Lung (tissue), 12 donors: ENCODE measurements around the gene PMM2. TPM values are rescaled to one million over a fixed set of nuclear protein-coding genes. Genes with fewer than 3 reads are reported as not detected.

Experiments
- ATAC-seq: fragments of 200-7000 bp; cut with Tn5 transposase; one replicate; pipeline ENCODE4 v1.9.1; 2020; ENCODE audit warnings: moderate number of reproducible peaks; ENCODE audit not compliant: insufficient read depth, low FRiP score
- DNase-seq, 3 donors: peaks; one replicate each; pipeline ENCODE4 v3.0.0-alpha.2; 2013 to 2017
- H3K27ac ChIP-seq, 2 donors: one replicate each; pipeline ENCODE4 v1.5.1; 2013; ENCODE audit warnings: mild to moderate bottlenecking in 2 of 2, moderate library complexity in 2 of 2, control low read depth in 1 of 2, inconsistent platforms in 1 of 2, low read depth in 1 of 2, low read length in 1 of 2
- H3K27me3 ChIP-seq, 3 donors: one replicate each; pipeline ENCODE4 v1.5.1; 2013; ENCODE audit warnings: low read length in 2 of 3; ENCODE audit not compliant: control insufficient read depth in 3 of 3, insufficient read depth in 3 of 3
- H3K36me3 ChIP-seq, 4 donors: one replicate each; pipeline ENCODE4 v1.5.1; 2013; ENCODE audit warnings: low read length in 4 of 4, mild to moderate bottlenecking in 1 of 4, moderate library complexity in 1 of 4; ENCODE audit not compliant: control insufficient read depth in 4 of 4, insufficient read depth in 4 of 4
- H3K4me1 ChIP-seq, 5 donors: one replicate each; pipeline ENCODE4 v1.5.1; 2013; ENCODE audit warnings: low read length in 5 of 5, mild to moderate bottlenecking in 2 of 5, moderate library complexity in 1 of 5; ENCODE audit not compliant: control insufficient read depth in 5 of 5, insufficient read depth in 5 of 5
- H3K4me3 ChIP-seq: one replicate; pipeline ENCODE4 v1.5.1; 2013; ENCODE audit warnings: mild to moderate bottlenecking, control low read depth, moderate library complexity
- H3K9ac ChIP-seq, 2 donors: one replicate each; pipeline ENCODE4 v1.5.1; 2013; ENCODE audit warnings: low read length in 2 of 2, control low read depth in 1 of 2; ENCODE audit not compliant: insufficient read depth in 1 of 2
- H3K9me3 ChIP-seq, 4 donors: one replicate each; pipeline ENCODE4 v1.5.1; 2013; ENCODE audit warnings: low read length in 3 of 4, mild to moderate bottlenecking in 1 of 4, moderate library complexity in 1 of 4; ENCODE audit not compliant: control insufficient read depth in 4 of 4, insufficient read depth in 3 of 4
- WGBS, 2 donors: extraction: QIAGEN DNeasy Blood & Tissue Kit; methylation state at CpG; one replicate each; pipeline ENCODE4 v1.1.7; 2013; 5-methylcytosine and 5-hydroxymethylcytosine counted together
- polyA plus RNA-seq, 2 donors: library from polyadenylated mRNA; stranded (reverse); fragments of 200-250 nt; gene quantifications; one replicate each; pipeline ENCODE4 v1.2.1, GENCODE V29; 2013
- total RNA-seq, 2 donors: library from RNA; depleted of rRNA in 1 of 2; stranded (reverse); fragments of >200 nt in 1 of 2; gene quantifications; one replicate each; pipeline ENCODE4 v1.2.1, GENCODE V29; 2014 to 2021
- TF ChIP-seq, protein P1 (sequence below): IDR thresholded peaks from 2 replicates; pipeline ENCODE4 v1.5.1; 2012; ENCODE audit warnings: mild to moderate bottlenecking; ENCODE audit errors: control extremely low read depth, extremely low read depth
- donor health status: control.
- donor health status: control.
- donor health status: Bipolar disorder and iron deficiency.
- donor health status: healthy.
- donor health status: DM: yes; HTN: yes; CAD: no.

Gene PMM2
- total and polyA plus RNA-seq, 4 donors: 27.1 to 40.0 (median 32.0) TPM

GRCh38 chr16:8845699-8846298, 48.2 kb downstream of the PMM2 start:
- TF ChIP-seq, protein P1, sequence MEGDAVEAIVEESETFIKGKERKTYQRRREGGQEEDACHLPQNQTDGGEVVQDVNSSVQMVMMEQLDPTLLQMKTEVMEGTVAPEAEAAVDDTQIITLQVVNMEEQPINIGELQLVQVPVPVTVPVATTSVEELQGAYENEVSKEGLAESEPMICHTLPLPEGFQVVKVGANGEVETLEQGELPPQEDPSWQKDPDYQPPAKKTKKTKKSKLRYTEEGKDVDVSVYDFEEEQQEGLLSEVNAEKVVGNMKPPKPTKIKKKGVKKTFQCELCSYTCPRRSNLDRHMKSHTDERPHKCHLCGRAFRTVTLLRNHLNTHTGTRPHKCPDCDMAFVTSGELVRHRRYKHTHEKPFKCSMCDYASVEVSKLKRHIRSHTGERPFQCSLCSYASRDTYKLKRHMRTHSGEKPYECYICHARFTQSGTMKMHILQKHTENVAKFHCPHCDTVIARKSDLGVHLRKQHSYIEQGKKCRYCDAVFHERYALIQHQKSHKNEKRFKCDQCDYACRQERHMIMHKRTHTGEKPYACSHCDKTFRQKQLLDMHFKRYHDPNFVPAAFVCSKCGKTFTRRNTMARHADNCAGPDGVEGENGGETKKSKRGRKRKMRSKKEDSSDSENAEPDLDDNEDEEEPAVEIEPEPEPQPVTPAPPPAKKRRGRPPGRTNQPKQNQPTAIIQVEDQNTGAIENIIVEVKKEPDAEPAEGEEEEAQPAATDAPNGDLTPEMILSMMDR: no peak
- Histone ChIP-seq H3K4me1 (peaks cover 0 to 11% (median 0%) of the 10 kb centered on the region in 5 donors), H3K36me3 (peaks cover 5 to 25% (median 9%) of the 10 kb centered on the region in 4 donors), H3K9me3 (no peaks in the 10 kb centered on the region), H3K27me3 (no peaks in the 10 kb centered on the region), H3K27ac (no peak overlapping the region), H3K9ac (no peak overlapping the region), H3K4me3 (no peak overlapping the region)
- WGBS, 2 donors: 90 to 94% methylated on average over 7 of the region's 7 CpGs
- ATAC-seq: no peak
- DNase-seq: no peak

DNA sequence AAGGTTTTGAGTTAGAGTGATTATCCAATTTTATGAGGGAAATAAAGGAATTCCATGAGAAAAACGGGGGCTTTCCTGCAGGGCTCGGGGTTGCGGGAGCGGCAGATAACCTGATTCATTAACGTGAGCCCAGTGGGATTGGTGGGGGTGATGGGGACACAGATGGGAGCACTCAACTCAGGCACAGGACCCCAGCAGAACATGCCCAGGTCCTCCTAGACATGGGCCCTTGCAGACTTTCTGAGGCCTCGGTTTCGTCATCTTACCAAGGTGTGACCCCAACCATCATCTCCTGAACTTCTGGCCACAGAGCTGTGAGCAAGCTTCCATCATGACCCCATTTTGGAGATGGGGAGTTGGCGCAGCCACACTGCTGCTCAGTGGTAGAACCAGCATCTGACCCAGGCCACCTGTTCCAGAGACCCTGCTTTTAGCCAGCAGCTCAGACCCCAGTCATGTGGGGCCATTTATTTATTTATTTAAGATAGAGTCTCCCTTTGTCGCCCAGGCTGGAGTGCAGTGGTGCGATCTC, 48.8 kb downstream of the PMM2 start:
- Histone ChIP-seq H3K27ac (no peak overlapping the region), H3K36me3 (peaks cover 5 to 25% (median 10%) of the 10 kb centered on the region in 4 donors), H3K4me3 (no peak overlapping the region)

DNA sequence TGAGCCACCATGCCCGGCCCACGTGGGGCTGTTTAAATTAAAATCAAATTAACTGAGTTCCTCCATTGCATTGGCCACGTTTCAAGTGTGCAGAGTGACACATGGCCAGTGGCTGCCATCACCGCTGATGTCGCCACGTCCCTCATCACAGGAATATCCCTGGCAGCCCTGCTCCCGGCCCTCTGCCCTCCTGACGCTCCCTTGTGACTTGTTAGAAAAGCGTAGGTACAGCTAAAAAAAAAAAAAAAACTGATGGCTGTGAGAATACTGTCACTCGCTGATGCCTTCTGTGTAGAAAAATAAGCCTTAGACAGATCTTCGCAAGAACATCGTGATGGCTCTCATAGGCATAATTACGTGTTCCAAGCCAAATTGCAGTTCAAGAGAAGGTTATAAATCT, 49.5 kb downstream of the PMM2 start:
- DNase-seq (no peak), ATAC-seq (no peak)
- peaks cover 0 to 11% (median 0%) of the 10 kb centered on the region in 5 donors for H3K4me1 ChIP-seq
- no peaks in the 10 kb centered on the region for H3K27me3 ChIP-seq
- no peak overlapping the region for H3K9ac ChIP-seq
- peaks cover 5 to 27% (median 12%) of the 10 kb centered on the region in 4 donors for H3K36me3 ChIP-seq
- H3K9me3 ChIP-seq: no peaks in the 10 kb centered on the region
- 80 to 89% methylated on average over 13 of the region's 13 CpGs for whole genome bisulfite sequencing, 2 donors
- TF ChIP-seq, protein P1: no peak
- H3K27ac ChIP-seq: no peak overlapping the region
- H3K4me3 ChIP-seq: no peak overlapping the region

More for the DNA sequence above, 48.8 kb downstream of the PMM2 start:
- 96 to 98% methylated on average over 10 of the region's 10 CpGs for WGBS, 2 donors
- Histone ChIP-seq H3K27me3 (no peaks in the 10 kb centered on the region), H3K9ac (no peak overlapping the region), H3K4me1 (peaks cover 0 to 11% (median 0%) of the 10 kb centered on the region in 5 donors), H3K9me3 (no peaks in the 10 kb centered on the region)
- ATAC-seq (no peak), DNase-seq (no peak)
- TF ChIP-seq, protein P1: no peak
